Kidney epithelial cell (primary cell): ENCODE results near the gene SPTBN1. TPM values are rescaled to one million over a fixed set of nuclear protein-coding genes. Genes with fewer than 3 reads are reported as not detected.

Experiments
- DNase-seq: peaks from one replicate; pipeline ENCODE4 v3.0.0-alpha.2; 2010; ENCODE audit warnings: low read depth
- H3K27me3 ChIP-seq: 2 replicates; pipeline ENCODE4 v1.6.0; 2011; ENCODE audit warnings: low read length; ENCODE audit not compliant: control insufficient read depth, insufficient read depth
- H3K36me3 ChIP-seq: 2 replicates; pipeline ENCODE4 v1.5.1; 2011; ENCODE audit warnings: low read length; ENCODE audit not compliant: control insufficient read depth, insufficient read depth
- H3K4me3 ChIP-seq: 2 replicates; pipeline ENCODE4 v1.5.1; 2011; ENCODE audit warnings: low read depth, mild to moderate bottlenecking, control low read depth, low read length
- total RNA-seq: library from RNA; depleted of rRNA; stranded (reverse); fragments of >200 nt; gene quantifications from 2 replicates; pipeline ENCODE4 v1.2.3, GENCODE V29; 2015
- TF ChIP-seq, protein P1 (sequence below): IDR thresholded peaks from 2 replicates; pipeline ENCODE4 v1.5.1; 2011; ENCODE audit warnings: mild to moderate bottlenecking, moderate library complexity, low read length, control low read depth, inconsistent platforms; ENCODE audit not compliant: insufficient read depth, poor library complexity, severe bottlenecking

Gene SPTBN1
- total RNA-seq, 1 donor from 2014 or later: 492 TPM

DNA sequence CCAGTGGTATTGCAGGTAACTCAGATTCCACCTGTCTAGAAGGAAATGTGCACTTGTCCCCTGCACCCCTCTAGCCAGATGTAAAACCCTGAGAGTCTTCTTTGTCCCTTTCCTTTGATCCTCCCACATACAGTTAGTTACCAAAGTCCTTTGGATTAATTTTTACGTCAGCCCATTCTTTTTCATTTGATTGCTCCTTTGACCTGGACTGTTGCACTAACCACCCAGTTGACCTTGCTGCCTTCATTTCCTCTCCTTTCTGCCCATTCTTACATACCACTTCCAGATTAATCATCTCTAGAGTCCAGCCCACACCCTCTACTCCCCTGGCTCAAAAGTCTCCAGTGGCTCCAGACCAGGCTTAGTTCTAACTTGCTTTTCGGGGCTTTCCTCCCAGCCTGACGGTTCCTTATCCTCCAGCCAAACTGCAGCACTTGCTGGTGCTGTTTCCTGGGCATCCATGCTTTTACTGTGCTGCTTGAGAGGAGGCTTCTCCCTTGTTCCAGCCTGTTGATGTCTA lies 99.3 kb downstream of the SPTBN1 start:
- TF ChIP-seq, protein P1, sequence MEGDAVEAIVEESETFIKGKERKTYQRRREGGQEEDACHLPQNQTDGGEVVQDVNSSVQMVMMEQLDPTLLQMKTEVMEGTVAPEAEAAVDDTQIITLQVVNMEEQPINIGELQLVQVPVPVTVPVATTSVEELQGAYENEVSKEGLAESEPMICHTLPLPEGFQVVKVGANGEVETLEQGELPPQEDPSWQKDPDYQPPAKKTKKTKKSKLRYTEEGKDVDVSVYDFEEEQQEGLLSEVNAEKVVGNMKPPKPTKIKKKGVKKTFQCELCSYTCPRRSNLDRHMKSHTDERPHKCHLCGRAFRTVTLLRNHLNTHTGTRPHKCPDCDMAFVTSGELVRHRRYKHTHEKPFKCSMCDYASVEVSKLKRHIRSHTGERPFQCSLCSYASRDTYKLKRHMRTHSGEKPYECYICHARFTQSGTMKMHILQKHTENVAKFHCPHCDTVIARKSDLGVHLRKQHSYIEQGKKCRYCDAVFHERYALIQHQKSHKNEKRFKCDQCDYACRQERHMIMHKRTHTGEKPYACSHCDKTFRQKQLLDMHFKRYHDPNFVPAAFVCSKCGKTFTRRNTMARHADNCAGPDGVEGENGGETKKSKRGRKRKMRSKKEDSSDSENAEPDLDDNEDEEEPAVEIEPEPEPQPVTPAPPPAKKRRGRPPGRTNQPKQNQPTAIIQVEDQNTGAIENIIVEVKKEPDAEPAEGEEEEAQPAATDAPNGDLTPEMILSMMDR: no peak
- no peaks in the 10 kb centered on the region for H3K36me3 ChIP-seq

DNA sequence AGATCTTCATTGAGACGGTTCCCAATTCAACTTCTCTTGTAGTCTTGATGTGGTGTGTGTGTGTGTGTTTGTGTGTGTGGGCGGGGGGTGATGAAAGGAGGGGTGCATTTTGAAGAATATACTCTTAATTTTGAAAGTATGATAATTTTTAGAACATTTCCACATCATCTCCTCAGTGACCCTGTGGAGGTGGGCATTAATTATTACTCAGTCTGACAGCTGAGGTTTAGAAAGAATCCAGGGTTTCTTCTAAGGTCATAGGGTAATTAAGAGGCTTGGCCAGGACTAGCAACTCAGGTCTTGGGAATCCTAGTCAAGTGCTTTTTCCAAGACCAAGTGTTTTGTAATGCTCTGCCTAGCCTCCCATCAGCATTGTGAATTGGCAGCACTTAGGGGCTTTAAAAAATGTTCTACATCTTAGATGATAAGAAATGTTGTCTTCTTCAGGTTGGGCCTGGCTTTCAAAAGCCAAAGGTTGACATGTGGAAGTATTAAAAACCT lies 100.5 kb downstream of the SPTBN1 start:
- Histone ChIP-seq H3K4me3 (no peak overlapping the region), H3K36me3 (no peaks in the 10 kb centered on the region), H3K27me3 (no peaks in the 10 kb centered on the region)
- no peak for DNase-seq
- TF ChIP-seq, protein P1: no peak

More for the DNA sequence above, 99.3 kb downstream of the SPTBN1 start:
- Histone ChIP-seq H3K27me3 (no peaks in the 10 kb centered on the region), H3K4me3 (no peak overlapping the region)
- DNase-seq: no peak

DNA sequence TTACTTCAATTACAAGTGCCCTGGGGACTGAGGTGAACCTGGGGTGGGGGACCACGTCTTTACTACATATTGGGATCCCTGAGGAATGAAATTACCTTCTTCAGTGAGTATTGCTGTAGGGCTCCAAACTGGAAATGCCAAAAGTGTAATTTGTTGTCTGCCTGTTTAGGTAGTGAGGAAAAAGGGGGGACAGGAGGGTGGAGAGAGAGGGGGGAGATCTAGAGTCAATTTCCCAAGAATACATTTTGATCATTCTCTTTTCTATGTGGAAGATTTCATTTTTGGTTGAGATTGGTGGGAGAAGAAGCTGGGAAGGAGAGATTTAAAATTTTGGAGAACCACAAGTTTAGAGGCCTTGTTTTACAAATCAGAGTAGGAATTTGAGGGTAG lies 101.1 kb downstream of the SPTBN1 start:
- Histone ChIP-seq H3K4me3 (peak overlapping the region; percentile 76), H3K36me3 (no peaks in the 10 kb centered on the region), H3K27me3 (no peaks in the 10 kb centered on the region)
- DNase-seq: no peak
- TF ChIP-seq, protein P1: no peak

DNA sequence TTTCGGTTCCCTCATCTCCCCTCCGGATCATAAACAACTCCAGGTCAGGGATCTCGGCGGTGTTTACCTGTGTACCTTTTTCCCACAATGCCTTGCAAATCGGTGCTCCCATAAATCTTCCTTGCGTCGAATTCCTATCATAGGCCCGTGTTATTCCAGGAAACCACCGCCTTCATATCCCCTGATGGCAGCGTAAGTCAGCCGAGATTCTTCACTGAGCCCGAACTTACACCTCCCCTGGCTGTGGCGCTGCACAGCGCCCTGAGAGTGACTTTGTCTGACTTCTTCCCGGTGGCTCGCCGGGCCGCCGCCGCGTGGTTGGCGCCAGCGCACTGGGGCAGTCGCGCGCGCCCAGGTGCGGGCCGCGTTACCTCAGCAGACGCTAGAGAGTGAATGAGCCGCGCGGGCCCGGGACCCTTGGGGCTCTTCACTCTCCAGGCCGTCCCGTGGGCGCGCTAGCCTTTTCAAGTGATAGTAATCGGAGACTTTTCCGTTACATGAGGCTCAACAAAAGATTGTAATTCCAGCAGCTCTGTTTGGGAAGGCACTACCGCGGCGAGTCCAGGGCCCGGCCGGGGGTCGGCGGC lies 101.6 kb downstream of the SPTBN1 start:
- no peak for DNase-seq
- TF ChIP-seq, protein P1: no peak
- H3K36me3 ChIP-seq: no peaks in the 10 kb centered on the region
- peak overlapping the region; percentile 76 for H3K4me3 ChIP-seq
- H3K27me3 ChIP-seq: no peaks in the 10 kb centered on the region

DNA sequence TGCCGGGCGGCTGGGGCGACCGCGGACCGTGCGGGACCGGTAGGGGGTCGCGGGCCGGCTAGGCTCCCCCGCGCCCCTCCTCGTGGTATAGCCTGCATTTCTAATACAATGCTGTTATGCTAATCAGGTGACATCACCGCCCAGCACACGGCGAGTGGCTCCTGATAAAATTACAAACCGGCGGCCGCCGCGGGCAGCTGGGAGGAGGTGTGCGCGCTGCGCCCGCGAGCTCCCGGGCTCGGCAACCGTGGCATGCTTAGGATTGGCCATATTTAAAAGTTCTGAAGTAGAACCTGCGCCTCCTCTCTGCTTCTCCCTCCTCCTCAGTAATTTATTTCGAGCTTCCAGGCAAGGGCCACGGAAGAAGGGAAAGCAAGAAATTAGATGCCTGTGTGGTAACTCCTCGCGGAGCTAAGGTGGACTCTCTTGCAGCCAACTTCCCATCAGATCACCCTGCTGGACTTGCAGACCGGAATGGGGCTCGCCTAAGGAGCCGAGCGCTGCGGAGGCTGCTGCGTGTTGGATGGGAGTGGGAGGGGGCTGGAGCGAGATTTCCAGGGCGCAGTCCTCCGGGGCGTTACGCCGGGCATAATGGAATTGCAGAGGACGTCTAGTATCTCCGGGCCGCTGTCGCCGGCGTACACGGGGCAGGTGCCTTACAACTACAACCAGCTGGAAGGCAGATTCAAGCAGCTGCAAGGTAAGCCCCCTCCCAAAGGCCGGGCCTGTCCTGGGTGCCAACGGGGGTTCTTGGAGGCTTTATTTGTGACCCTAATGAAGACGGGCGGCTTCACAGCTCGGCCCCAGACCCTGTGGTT lies 102.3 kb downstream of the SPTBN1 start:
- H3K4me3 ChIP-seq: peak overlapping the region; percentile 76
- DNase-seq: no peak
- H3K36me3 ChIP-seq: no peaks in the 10 kb centered on the region
- TF ChIP-seq, protein P1: no peak
- H3K27me3 ChIP-seq: no peaks in the 10 kb centered on the region
